GM19193 (cell line): Measurements from ENCODE around the gene ZNHIT6.

Source experiments
- POLR2A ChIP-seq: IDR thresholded peaks from 4 replicates; pipeline ENCODE4 v1.6.1; 2011; ENCODE audit not compliant: insufficient read depth, insufficient read length; ENCODE audit errors: extremely low read depth

The ZNHIT6 gene

DNA sequence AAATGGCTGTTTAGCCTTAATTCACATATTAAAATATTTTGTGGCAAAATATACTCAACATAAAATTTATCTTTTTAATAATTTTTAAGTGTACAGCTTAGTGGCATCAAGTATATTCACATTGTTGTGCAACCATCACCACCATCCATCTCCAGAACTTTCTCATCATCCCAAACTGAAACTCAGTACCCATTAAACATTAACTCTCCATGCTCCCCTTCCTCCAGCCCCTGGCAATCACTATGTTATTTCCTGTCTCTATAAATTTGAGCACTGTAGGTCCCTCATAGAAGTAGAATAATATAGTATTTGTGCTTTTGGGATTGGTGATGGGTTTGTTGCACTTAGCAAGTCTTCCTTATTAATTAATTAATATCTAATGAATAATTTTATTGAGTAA lies 98.3 kb downstream of the ZNHIT6 start:
- TF ChIP-seq POLR2A: no peak

DNA sequence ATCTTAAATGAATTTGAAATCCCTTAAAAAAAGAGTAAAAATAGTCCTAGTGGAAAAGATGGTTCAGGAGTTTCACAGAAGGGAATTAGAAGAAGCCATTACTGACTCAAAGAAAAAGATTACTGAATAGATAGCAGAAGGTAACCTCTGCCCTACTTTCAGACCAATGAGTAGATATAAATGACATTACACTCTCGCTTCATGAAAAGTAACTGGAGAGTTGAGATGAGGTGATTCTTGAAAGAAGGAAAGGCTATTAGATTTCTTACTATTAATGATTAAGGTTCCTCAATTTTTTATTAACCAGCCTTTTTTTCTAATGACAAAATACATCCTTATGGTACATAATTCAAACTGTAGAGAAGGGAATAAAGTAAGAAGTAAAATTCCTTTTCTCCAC lies 99.4 kb downstream of the ZNHIT6 start:
- no peak for TF ChIP-seq POLR2A

DNA sequence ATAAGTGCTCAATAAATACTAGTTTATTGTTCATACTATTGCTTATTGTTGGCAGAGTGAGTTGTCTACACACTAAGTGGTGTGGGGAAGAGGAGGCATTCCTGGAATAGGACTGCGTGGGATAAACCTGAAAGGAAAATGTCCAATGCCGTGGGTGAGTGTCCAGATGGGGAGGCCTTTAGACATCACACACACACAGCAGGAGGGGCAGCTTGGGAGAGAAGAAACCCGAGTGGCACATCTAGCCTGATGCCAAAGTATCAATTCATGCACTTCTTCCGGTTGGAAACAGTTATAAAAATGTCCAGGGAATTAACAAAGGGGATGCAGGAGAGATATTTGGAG lies 100.3 kb downstream of the ZNHIT6 start:
- no peak for TF ChIP-seq POLR2A

DNA sequence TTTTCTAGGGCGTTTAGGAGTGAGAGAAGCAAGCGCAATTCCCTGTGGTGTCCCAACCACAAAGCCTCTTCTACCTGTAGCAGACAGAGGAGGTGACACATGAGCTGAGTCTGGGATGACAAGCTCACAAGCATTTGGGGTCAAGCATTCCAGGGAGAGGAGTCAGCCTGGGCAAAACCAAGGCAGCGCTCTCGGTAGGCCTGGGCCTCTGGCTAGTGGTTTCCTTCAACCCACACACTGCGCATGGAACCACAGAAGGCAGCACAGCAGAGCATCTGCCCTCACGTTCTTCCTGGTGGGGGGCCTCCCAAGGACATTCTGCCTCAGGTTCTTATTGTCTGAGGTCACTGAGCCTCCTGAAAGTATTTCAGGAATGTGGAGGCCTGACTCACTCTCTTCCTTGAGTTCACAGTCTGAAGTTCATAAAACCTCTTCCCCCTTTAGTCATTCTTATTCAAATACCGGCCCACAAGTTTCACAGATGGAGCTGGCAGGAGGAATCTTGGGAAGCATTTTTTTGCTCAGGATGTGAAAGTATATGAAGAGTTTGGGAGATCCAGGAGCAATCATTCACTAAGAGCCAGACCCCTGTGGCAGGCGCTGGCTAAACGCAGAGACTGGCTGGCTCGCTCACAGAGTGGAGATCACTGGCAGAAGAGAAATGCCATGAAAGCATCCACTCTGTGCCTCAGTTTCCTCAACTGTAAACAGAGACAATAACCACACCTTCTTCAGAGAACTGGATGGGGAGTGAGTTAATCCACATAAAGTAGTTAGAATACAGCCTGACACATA lies 100.9 kb downstream of the ZNHIT6 start:
- TF ChIP-seq POLR2A: no peak

DNA sequence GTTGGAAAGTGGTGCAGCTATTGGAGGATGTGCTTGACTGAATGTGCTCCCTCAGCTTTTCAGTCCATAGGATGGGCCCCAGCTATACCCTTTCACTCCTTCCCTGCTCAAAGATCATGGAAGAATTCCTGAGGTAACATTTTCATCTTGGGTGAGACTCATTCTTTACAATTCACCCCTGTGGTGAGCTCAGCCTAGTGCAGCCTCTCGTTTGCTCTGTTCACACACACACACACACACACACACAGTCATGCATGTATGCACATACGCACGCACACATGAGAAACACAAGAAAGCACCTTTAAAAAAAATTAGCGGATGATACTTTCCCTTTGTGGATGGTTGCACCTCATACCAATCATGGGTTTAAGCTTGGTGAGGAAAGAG lies 101.8 kb downstream of the ZNHIT6 start:
- no peak for TF ChIP-seq POLR2A

DNA sequence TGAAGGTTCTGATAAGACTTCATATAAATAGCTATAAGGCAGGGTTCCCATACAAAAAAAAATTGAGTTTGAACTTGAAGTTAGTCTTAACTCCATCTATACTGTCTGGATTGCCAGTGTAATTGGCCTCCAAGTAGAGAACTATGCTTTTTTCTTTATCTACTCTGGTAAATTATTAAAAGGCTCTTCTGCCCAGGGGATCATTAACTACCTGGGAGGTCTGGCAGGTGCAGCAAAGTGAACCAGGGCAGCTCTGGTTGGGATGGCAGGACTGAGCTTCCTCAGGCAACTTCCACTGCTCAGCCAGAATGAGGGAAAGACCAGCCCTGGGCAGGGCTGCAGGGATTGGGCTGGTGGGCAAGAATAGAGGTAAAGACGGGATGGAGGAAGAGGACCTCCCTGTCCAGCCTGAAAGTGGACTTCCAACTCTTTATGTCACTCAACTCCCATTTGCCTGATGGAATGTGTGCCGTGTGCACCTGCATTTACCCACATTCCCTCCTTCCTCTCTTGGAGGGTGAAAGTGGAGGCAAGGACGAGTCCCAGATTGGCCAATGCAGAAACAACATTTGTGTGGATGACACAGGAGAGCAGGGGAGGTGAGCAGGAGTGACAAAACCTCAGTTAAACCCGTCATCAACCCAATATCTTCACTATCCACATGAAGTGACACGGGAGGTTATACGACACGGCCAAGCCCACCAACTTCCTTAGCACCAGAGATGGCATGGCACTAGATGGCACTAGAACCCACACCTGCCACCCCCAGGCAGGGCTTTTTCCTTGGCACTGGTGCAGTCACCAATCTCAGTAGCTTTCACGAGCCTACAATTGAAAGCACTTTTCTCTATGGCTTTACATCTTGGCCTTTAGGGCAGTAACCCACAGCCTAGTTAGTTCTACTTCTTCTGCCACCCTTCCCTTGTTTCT lies 102.5 kb downstream of the ZNHIT6 start:
- TF ChIP-seq POLR2A: no peak

DNA sequence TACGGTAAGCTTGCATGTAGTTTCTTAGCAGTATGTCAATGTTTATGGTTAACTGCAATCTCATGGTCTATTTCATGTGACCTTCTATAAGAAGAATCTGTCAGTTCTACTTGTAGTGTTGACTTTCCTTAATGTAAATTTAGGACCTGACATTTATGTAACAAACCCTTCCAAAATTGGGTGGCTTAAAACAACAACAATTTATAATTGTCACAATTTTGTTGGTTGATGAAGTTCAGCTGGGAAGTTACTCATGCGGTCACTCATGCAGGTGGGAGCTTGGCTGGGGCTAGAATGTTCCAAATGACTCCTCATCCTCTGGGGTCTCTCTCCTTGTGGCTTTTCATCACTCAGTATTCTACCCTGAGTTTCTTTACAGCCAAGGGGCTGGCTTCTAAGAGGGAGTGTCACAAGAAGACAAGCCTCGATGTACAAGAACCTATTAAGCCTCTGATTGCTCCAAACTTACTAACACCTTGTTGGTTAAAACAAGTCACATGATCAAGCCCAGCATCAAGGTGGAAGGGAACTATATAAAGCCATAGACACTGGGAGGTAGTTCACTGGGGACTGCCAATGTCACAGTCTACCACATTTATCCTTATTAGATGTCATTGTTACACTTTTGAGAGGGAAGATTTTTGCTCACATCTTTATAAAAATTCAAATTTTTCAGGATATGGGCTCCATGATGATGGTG lies 103.8 kb downstream of the ZNHIT6 start:
- no peak for TF ChIP-seq POLR2A

DNA sequence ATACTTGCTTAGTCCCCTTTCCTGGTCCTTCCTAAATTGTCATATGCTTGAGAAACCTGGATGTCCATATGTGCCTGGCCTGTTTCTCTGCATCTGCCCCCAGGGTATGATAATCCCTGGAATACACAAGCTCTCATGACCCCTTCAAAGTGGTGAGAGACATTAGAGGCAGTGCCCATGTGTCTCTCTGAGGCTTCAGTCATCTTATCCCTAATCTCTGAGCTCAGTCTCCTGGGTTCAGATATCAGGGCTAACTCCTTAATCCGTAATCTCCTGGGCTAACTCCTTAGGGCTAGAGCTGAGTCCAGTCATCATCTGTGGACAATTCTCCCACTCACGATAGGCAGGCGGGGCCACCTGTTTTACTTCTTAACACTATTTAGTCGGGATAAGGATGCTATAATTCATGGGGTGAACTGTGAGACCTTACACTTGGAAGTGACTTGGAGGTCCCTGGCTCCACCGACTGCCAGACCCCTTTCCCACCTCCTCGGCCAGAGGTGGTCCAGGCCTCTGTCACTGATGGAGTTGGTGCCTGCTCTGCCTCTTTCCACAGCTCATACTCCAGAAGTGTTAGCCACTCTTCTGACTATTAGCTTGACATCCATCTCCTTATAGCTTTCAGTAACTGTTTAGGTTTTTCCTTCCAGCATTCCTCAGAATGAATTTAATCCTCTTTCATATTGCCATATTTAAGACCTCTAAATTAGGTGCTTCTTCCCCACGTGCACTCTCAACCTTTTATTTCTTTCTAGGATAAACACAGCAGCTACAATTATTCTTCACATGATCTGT lies 105.0 kb downstream of the ZNHIT6 start:
- no peak for TF ChIP-seq POLR2A

DNA sequence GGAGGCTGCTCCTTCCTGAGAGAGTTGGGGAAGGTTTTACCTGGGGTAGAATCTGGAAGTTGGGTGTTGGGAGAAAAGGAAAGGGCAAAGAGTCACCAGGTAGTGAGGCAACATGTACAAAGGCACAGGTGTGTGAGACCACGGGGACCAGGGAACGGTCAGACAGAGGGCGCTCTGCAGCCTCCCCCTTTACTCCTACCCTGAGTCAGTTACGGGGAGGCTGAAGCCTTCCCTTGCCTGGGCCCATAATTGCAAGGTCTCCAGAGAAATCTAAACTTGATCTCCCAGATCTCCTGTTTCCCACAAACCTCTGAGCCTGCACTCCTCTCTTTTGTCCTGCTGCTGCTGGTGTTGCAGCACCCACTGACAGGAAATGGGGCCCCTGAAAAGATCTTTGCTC lies 105.7 kb downstream of the ZNHIT6 start:
- TF ChIP-seq POLR2A: no peak

DNA sequence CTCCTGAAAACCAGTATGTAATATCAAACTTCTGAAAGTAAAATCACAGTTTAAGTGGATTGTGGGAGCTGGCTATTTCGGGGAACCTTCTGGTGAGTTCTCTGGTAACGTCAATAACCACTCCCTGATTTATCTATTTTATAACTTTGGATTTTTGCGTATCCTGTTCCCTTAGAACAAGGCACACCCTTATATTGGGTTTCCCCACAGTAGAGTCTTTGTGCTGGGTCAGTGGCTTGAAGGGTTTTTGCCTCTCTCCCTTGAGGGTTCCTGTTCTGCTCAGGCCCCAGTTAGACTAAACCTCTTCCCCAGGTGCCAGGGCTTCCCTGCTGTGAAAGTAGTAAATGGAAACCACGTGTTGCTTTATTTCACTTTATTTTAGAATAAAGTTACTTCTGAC lies 106.3 kb downstream of the ZNHIT6 start:
- TF ChIP-seq POLR2A: no peak

DNA sequence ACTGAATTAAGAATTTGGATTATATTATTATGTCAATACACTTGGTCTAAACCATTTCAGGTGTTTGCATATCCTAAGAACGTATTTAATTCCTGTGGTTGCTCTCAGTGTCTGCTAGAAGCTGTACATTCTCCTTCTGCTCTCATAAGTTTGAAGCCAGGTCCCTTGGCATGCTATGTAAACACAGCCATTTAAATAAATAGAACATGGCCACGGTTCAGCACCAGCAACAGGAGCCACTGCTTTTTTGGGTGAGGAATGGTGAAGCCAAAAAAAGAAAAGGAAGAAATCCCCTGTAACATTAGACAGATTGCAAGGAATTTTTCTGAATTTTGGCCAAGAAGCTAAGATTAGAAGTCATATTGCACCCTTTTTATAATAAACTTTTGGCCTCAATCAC lies 108.6 kb downstream of the ZNHIT6 start:
- TF ChIP-seq POLR2A: no peak
